Measurements from ENCODE around the gene RCCD1. TPM values are rescaled to one million over a fixed set of nuclear protein-coding genes. Genes with fewer than 3 reads are reported as not detected.

RCCD1 gene
- total and polyA plus RNA-seq, 2 of the 8 experiments (the other 6 are each of a cell fraction or from before 2014, with no cell fraction given) = 9.9 to 18.8 TPM

GRCh38 chr15:90913398-90913944 lies 41.2 kb upstream of the RCCD1 start:
- H3K9ac ChIP-seq (replicated peaks in 1 of 4; ENCODE audit: extremely low read depth in 1 of 4, low read depth in 3 of 4, low read length in 3 of 4) = no peak overlapping the region
- peaks cover 2 to 3% of the 10 kb centered on the region in 2 experiments for H4K20me1 ChIP-seq (replicated peaks in 1 of 2; ENCODE audit: control insufficient read depth in 1 of 2, insufficient read depth in 2 of 2, low read length in 2 of 2)
- no peak overlapping the region for H2AK5ac ChIP-seq (ENCODE audit: low read depth, low read length)
- ChIA-PET CTCF (ENCODE audit: partially characterized antibody) (interaction anchor here (0.6 to 6.8 kb wide), 5 partner anchors 11 to 1441 kb away, joined by 4 to 87 read pairs (median 5); partner anchors contain the start of genes HDDC3, MAN2A2 and UNC45A), POLR2A (ENCODE audit: partially characterized antibody) (interaction anchor here (0.6 kb wide), 1 partner anchor 13 kb away, joined by 3 read pairs; no protein-coding TSS in a partner anchor)
- 96% methylated on average over 12 of the region's 12 CpGs; no CpG with 5 or more reads in 1 of the 2 experiments for WGBS, 2 experiments (ENCODE audit: extremely low coverage in 1 of 2, insufficient coverage in 1 of 2, insufficient read length in 1 of 2, insufficient replicate concordance in 2 of 2, low coverage in 1 of 2, low lambda C conversion rate in 2 of 2, missing lambda C conversion rate in 1 of 2)
- no peak overlapping the region for H3K18ac ChIP-seq (ENCODE audit: extremely low read depth, low read length)
- H3K23ac ChIP-seq (ENCODE audit: insufficient read length) = no peak overlapping the region
- H4K5ac ChIP-seq (ENCODE audit: insufficient read length, low read depth, low read length) = no peak overlapping the region
- H2BK12ac ChIP-seq (ENCODE audit: low read depth, low read length) = no peak overlapping the region
- no peak overlapping the region for H3K14ac ChIP-seq (ENCODE audit: insufficient read length)
- no peak overlapping the region for H3K4me3 ChIP-seq (ENCODE audit: extremely low read depth in 1 of 4, insufficient read depth in 2 of 4, low read depth in 3 of 4, low read length in 4 of 4)
- H2BK15ac ChIP-seq (ENCODE audit: low read length) = no peak overlapping the region
- no peaks in the 10 kb centered on the region for H3K9me3 ChIP-seq (ENCODE audit: insufficient read depth in 2 of 2, low read depth in 1 of 2, low read length in 1 of 2)
- DNase-seq (ENCODE audit: low read depth in 1 of 2, low spot score in 2 of 2) (no peak), FAIRE-seq (no peak)
- no peak overlapping the region for H2AFZ ChIP-seq (ENCODE audit: low read length)
- no peaks in the 10 kb centered on the region for H3K27me3 ChIP-seq (replicated peaks in 1 of 4; ENCODE audit: control insufficient read depth in 3 of 4, extremely low read depth in 1 of 4, insufficient read depth in 3 of 4, low read length in 3 of 4)
- H2BK5ac ChIP-seq (ENCODE audit: low read depth, low read length) = no peak overlapping the region
- H4K91ac ChIP-seq (replicated peaks; ENCODE audit: insufficient read length, low read length) = no peak overlapping the region
- no peaks in the 10 kb centered on the region for H3K79me2 ChIP-seq (ENCODE audit: control insufficient read depth in 1 of 2, insufficient read depth in 2 of 2, low read length in 2 of 2)
- H3K4ac ChIP-seq (replicated peaks; ENCODE audit: insufficient read length, low read depth, low read length) = no peak overlapping the region
- H3K79me1 ChIP-seq (ENCODE audit: low read depth, low read length) = no peaks in the 10 kb centered on the region
- no peaks in the 10 kb centered on the region; a peak in 3 of 8 replicates for H3K36me3 ChIP-seq (ENCODE audit: control insufficient read depth in 2 of 4, insufficient read depth in 4 of 4, low read length in 3 of 4)
- H2BK20ac ChIP-seq (ENCODE audit: low read length) = no peak overlapping the region
- peaks cover 0 to 2% (median 0%) of the 10 kb centered on the region in 4 experiments; a peak in 2 of 7 replicates for H3K4me1 ChIP-seq (replicated peaks in 1 of 4; ENCODE audit: control insufficient read depth in 3 of 4, insufficient read depth in 4 of 4, low read length in 3 of 4)
- no peak overlapping the region for H3K4me2 ChIP-seq (ENCODE audit: insufficient read depth in 1 of 2, low read depth in 2 of 2, low read length in 2 of 2)
- no peaks in the 10 kb centered on the region for H3K23me2 ChIP-seq (ENCODE audit: low read depth, low read length)
- no peak overlapping the region for H4K8ac ChIP-seq (ENCODE audit: extremely low read depth, insufficient read depth, low read length)
- no peak overlapping the region for H3K56ac ChIP-seq (replicated peaks; ENCODE audit: insufficient read length, low read depth, low read length)
- no peak overlapping the region for H3K27ac ChIP-seq (ENCODE audit: low read depth, low read length)
- no peak overlapping the region for H2BK120ac ChIP-seq (replicated peaks; ENCODE audit: low read depth, low read length)
- TF ChIP-seq CTCF (IDR thresholded peaks at IDR 0.05; ENCODE audit: control extremely low read depth in 1 of 3, insufficient read depth in 1 of 3, low read depth in 1 of 3, low read length in 3 of 3) = no peak
- no peak for TF ChIP-seq CHD2 (IDR thresholded peaks at IDR 0.05; ENCODE audit: low read length)
- TF ChIP-seq RFX5 (IDR thresholded peaks at IDR 0.05; ENCODE audit: borderline replicate concordance, low read depth, low read length) = no peak
- TF ChIP-seq ZNF274 (IDR thresholded peaks at IDR 0.05; ENCODE audit: borderline replicate concordance, extremely low read depth, low read length) = no peak
- no peak for TF ChIP-seq NANOG (IDR thresholded peaks at IDR 0.05; ENCODE audit: insufficient read depth, low read depth, low read length, poor library complexity, severe bottlenecking)
- no peak for TF ChIP-seq JUND (IDR thresholded peaks at IDR 0.05; ENCODE audit: low read length)
- no peak for TF ChIP-seq EZH2 (IDR thresholded peaks at IDR 0.05; ENCODE audit: low read depth, low read length, severe bottlenecking)
- TF ChIP-seq EGR1 (IDR thresholded peaks at IDR 0.05; ENCODE audit: borderline replicate concordance, low read depth, low read length) = no peak
- no peak for TF ChIP-seq BCL11A (IDR thresholded peaks at IDR 0.05; ENCODE audit: low read depth in 2 of 2, low read length in 2 of 2)
- TF ChIP-seq TCF12 (IDR thresholded peaks at IDR 0.05; ENCODE audit: low read depth, low read length) = no peak

Data from H1 (cell line).